NB4 (cell line): ENCODE results near the gene KCNE2.

Experiments used
- CTCF ChIP-seq: IDR thresholded peaks from one replicate; pipeline ENCODE4 v1.5.1; 2012; ENCODE audit warnings: low read depth, low read length
- MAX ChIP-seq: IDR thresholded peaks from 2 replicates; pipeline ENCODE4 v1.6.1; 2011; ENCODE audit warnings: low read depth, low read length
- POLR2A ChIP-seq: IDR thresholded peaks from 2 replicates; pipeline ENCODE4 v1.6.1; 2011; ENCODE audit warnings: mild to moderate bottlenecking; ENCODE audit not compliant: insufficient read length; ENCODE audit errors: extremely low read depth

GRCh38 chr21:34372321-34372720 is 8.5 kb downstream of the KCNE2 start:
- TF ChIP-seq CTCF: no peak
- TF ChIP-seq POLR2A: no peak
- TF ChIP-seq MAX: no peak
